HG02870 (cell line): ENCODE measurements around the gene POLR2F.
A peak's percentile ranks its signal among the peaks of the same experiment; 100 is the strongest.
"Not testable (repeated sequence)": the region's sequence is repeated elsewhere in the genome, so short reads cannot be mapped to it uniquely, and the experiment has no call there.

Experiments
- ATAC-seq: cut with Tn5 transposase; IDR thresholded peaks from one replicate; pipeline ENCODE4 v1.9.1; 2021; ENCODE audit warnings: mild to moderate bottlenecking, moderate library complexity; ENCODE audit not compliant: unreplicated experiment

Gene POLR2F

DNA sequence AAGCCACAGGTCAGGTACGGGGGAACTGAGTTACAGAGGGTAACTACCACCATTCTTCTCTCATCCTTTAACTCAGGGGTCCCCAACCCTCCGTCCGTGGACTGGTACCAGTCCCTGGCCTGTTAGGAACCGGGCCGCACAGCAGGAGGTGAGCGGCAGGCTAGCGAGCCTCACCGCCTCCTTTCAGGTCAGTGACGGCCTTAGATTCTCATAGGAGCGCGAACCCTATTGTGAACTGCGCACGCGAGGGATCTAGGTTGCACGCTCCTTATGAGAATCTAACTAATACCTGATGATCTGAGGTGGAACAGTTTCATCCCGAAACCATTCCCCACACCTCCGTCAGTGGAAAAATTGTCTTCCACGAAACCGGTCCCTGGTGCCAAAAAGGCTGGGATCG, 870 bp upstream of the POLR2F start:
- ATAC-seq, result not testable (repeated sequence)

- ATAC-seq, result peak; percentile 26
Measured at GRCh38 chr22:37953062-37953436, 450 bp upstream of the POLR2F start.

- no peak for ATAC-seq
Measured at GRCh38 chr22:37954686-37955085, 1.2 kb downstream of the POLR2F start.

DNA sequence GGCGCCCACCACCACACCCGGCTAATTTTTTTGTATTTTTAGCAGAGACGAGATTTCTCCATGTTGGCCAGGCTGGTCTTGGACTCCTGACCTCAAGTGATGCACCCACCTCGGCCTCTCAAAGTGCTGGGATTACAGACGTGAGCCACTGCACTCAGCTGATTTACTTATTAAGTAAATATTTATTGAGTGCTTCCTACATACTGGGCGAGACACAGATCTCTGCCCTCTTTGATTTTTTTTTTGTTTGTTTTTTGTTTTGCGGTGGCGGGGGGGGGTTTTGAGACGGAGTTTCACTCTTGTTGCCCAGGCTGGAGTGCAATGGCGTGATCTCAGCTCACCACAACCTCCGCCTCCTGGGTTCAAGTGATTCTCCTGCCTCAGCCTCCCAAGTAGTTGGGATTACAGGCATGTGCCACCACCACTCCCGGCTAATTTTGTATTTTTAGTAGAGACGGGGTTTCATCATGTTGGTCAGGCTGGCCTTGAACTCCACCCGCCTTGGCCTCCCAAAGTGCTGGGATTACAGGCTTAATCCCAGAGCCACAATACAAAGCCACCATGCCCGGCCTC, 2.4 kb downstream of the POLR2F start:
- ATAC-seq, result not testable (repeated sequence)

DNA sequence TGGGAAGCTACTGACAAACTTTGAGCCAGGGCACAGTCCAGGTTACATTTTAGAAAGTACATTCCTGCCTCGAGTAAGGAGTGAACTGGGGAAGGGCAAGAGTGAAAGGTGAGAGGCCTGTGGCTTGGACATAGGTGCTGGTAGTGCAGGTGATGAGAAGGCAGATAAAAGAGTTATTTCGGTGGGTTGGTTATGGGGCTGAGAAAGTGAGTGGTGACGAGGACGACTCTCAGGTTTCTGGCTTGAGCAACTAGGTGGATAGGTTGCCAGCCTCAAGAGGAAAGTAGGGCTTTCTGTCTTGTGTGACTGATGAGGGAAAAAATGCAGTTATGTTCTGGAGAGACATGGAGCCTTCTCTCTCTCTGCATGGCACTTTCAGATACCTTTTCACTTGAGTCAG, 3.7 kb downstream of the POLR2F start:
- ATAC-seq, result no peak

DNA sequence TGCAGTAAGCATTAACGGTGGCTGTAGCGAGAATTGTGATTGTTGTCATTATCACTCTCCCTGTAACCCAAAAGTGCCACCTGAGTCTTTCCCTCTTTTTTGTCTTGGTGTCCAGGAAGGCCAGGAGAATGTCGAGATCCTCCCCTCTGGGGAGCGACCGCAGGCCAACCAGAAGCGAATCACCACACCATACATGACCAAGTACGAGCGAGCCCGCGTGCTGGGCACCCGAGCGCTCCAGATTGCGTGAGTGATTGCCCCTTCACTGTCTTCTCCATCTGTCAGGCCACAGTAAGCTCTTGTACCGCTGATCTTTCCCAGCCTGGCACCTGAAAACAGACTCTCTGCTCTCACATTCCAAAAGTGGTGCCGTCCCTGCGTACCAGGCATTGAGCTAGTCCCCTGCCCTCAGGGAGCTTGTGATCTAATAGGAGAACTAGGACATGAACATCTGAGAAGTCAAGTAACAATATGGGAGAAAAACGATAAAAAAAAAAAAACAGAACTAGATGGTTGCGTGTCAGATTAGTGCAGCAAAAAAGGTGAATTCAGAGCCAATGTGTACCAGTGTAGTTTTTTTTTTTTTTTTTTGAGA, 5.8 kb downstream of the POLR2F start:
- ATAC-seq, result no peak

GRCh38 chr22:37961062-37961461, 7.6 kb downstream of the POLR2F start:
- no peak for ATAC-seq

- no peak for ATAC-seq
Measured at GRCh38 chr22:37965940-37966664, 12.6 kb downstream of the POLR2F start.

GRCh38 chr22:37967147-37967546, 13.6 kb downstream of the POLR2F start:
- no peak for ATAC-seq

GRCh38 chr22:37967637-37968451, 14.3 kb downstream of the POLR2F start:
- no peak for ATAC-seq

GRCh38 chr22:37968452-37969251, 15.2 kb downstream of the POLR2F start:
- no peak for ATAC-seq

GRCh38 chr22:37970864-37971263, 17.4 kb downstream of the POLR2F start:
- no peak for ATAC-seq

- ATAC-seq, result no peak
Measured at GRCh38 chr22:37971475-37972434, 18.3 kb downstream of the POLR2F start.

GRCh38 chr22:37972527-37972926, 19.0 kb downstream of the POLR2F start:
- no peak for ATAC-seq

DNA sequence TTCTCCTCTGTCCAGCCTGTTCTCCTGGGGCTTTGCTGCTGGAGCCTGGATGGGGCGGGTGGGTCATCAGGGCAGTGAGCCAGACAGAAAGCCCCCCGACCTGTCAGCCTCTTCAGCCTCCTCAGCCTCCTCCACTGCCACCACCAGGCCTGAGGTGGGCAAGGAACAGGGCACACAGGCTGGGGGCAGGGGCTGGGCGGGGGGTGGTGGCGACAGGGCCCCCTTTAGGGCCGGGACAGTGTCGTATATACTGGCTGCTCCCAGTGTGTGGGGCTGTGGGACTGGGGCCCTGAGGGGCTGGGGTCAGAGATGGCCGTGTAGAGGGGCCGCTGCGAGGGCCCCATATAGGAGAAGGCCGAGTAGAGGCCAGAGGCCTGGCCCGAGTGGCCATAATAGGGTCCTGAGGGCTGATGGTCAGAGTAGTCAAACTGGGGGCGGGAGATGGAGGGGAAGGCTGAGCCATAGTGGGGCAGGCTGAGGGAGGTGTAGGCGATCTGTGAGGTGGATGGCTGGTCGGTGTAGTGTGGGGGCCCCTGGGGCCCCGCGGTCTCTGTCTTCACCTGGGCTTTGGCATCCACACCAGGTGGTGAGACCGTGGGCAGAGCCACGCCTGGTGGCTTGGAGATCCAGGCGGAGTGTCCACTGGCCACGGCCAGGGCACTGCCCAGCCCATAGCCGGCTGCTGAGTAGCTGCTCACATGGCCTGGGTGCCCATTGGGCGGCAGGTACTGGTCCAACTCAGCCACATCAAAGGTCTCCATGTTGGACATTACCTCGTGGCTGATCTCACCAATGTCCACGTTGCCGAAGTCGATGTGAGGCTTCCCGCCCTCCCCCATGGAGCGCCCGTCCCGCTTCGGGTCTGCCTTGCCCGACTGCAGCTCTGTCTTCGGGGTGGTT, 20.0 kb downstream of the POLR2F start:
- ATAC-seq, result no peak

DNA sequence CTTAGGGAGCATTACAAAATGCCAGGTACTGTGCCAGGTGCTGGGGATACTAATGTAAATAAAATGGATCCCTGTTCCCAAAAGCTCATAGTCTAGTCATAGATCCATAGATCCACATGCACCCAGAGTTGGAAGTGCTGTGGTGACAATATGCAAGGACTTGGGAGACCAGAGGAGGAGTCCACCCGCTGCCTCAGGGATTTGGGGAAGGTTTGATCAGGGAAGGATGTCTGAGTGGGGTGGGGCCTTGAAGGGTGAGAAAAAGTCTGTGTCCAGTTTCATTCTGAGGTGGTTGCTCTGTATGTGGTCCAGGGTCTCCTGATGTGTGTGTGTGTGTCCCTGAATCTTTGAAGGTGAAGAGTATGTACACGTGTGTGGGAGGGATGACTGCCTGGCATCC, 21.7 kb downstream of the POLR2F start:
- no peak for ATAC-seq

DNA sequence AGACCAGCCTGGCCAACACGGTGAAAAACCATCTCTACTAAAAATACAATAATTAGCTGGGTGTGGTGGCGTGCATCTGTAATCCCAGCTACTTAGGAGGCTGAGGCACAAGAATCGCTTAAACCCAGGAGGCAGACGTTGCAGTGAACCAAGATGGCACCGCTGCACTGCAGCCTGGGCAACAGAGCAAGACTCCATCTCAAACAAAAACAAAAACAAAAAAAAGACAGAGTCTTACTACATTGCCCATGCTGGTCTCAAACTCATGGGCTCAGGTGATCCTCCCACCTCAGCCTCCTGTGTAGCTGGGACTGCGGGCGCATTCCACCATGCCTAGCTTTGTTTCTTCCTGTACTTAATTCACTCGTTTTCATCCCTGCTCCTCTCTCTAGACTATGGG, 22.5 kb downstream of the POLR2F start:
- ATAC-seq, result not testable (repeated sequence)

DNA sequence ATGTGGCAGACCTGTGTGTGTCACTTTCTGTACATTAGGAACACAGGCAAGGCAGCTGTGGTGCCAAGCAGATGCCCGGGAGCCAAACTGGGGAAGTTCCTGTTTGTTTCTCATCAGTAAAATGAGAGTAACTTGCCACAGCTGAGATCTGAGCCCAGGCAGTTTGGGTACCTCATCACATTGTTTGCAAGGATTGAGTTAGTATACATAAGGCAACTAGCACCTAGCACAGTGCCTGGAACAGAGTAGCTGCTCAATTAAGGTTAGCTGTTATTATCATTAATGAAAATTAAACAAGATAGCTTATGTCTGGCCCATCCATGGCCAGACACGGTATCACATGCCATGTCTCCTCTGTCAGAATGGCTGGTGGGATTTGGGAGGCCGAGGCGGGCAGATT, 23.0 kb downstream of the POLR2F start:
- no peak for ATAC-seq

DNA sequence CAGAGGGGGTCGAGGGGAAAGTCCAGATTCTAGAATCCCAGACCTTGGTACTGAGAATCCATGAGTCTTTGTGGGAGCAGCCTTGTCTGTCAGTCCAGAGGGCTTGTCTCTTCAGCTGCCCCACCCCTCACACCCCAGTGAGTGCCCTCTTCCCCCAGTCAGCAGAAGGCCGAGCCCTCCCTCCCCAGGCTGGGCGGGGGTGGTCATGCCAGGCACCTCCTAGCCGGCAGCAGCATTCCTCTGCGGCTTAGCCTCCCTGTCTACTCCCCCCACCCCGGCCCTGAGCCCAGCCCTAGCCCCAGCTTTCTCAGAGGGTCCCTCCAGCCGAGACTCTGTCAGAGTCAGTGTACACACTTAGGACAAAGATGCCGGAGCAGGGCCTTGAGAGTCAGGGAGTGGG, 26.3 kb downstream of the POLR2F start:
- ATAC-seq, result no peak
